Measurements from ENCODE around the gene LRCH1. TPM values are rescaled to one million over a fixed set of nuclear protein-coding genes. Genes with fewer than 3 reads are reported as not detected.

Gene LRCH1
- total RNA-seq, 2 donors from 2014 or later: 14.7 to 15.3 TPM

GRCh38 chr13:46667687-46668281, 114.8 kb downstream of the LRCH1 start:
- Mint-ChIP-seq H3K4me3 (peak overlapping the region; percentile 85), H3K27ac (peak overlapping the region; percentile 90), H3K4me1 (peaks cover 51% of the 10 kb centered on the region), H3K9me3 (no peaks in the 10 kb centered on the region), H3K36me3 (ENCODE audit: low read depth) (peaks cover 20% of the 10 kb centered on the region), H3K27me3 (no peaks in the 10 kb centered on the region)
- peak; percentile 68 for ATAC-seq (replicated peaks)

GRCh38 chr13:46668302-46668720, 115.3 kb downstream of the LRCH1 start:
- Mint-ChIP-seq H3K4me3 (peak overlapping the region; percentile 85), H3K27ac (peak overlapping the region; percentile 90), H3K36me3 (ENCODE audit: low read depth) (peaks cover 20% of the 10 kb centered on the region), H3K27me3 (no peaks in the 10 kb centered on the region), H3K4me1 (peaks cover 47% of the 10 kb centered on the region), H3K9me3 (no peaks in the 10 kb centered on the region)
- peak; percentile 53 for ATAC-seq (replicated peaks)

- Mint-ChIP-seq H3K27me3 (no peaks in the 10 kb centered on the region), H3K27ac (peak overlapping the region; percentile 30), H3K4me3 (peak overlapping the region; percentile 85), H3K4me1 (peaks cover 42% of the 10 kb centered on the region), H3K36me3 (ENCODE audit: low read depth) (peaks cover 20% of the 10 kb centered on the region), H3K9me3 (no peaks in the 10 kb centered on the region)
- no peak for ATAC-seq (replicated peaks)
Observed at GRCh38 chr13:46668931-46669525, 116.1 kb downstream of the LRCH1 start.

DNA sequence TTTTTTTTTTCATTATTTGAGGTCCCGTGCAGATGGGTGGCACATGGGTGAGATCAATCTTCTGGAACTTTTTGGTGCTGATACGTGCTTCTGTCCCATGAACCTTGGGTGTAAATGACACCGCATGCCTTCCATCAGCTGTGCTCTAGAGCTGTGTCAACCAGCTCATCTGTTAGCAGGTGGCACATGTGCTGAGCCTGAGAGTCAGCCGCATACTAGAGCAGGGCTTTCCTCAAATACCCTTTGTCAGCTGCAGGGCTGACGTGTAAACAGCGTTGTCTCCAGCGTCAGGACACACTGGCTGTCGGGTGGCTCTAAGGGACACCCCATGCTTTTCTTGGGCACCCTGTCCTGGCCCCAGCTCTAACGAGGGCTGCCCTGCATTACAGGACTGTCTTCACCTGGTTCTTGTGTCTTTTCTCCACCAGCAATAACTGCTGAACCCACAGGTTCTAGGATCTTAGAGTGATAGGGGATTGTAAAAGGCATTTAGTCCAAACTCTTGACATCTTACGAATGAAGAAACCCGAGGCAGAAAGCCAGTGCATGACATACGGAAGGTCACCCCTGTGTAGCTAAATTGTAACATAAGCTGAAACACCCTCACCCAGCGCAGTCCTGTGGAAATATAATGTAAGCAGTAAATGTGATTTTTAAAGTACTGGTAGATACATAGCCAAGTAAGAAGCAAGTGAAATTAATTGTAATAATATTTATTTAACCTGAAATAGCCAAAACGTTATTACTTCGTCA, 119.5 kb downstream of the LRCH1 start:
- H3K27me3 Mint-ChIP-seq: no peaks in the 10 kb centered on the region

DNA sequence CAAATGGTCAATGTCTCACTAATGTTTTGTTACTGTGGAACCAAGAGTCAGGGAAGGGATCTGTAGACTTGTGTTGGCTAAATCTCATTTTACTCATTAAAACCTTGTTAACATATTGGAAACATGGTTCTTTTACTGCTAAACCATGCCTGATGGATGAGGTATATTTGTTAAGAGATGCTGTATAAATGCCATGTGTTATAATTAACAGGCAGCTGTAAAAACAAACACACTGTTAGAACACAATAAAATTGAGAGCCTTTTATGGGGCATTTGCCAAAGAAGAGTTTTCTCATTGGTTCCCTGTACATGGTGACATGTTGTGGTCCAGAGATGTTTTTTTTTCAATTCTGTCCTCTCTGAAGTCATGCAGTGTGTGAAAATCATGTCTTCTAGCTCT, 122.0 kb downstream of the LRCH1 start:
- ATAC-seq (replicated peaks): no peak
- H3K9me3 Mint-ChIP-seq: no peaks in the 10 kb centered on the region
- peaks cover 12% of the 10 kb centered on the region for H3K36me3 Mint-ChIP-seq (ENCODE audit: low read depth)

More for the DNA sequence above, 119.5 kb downstream of the LRCH1 start:
- peaks cover 20% of the 10 kb centered on the region for H3K36me3 Mint-ChIP-seq (ENCODE audit: low read depth)
- H3K9me3 Mint-ChIP-seq: no peaks in the 10 kb centered on the region
- peaks cover 29% of the 10 kb centered on the region for H3K4me1 Mint-ChIP-seq
- no peak overlapping the region for H3K27ac Mint-ChIP-seq
- no peak overlapping the region for H3K4me3 Mint-ChIP-seq
- no peak for ATAC-seq (replicated peaks)

DNA sequence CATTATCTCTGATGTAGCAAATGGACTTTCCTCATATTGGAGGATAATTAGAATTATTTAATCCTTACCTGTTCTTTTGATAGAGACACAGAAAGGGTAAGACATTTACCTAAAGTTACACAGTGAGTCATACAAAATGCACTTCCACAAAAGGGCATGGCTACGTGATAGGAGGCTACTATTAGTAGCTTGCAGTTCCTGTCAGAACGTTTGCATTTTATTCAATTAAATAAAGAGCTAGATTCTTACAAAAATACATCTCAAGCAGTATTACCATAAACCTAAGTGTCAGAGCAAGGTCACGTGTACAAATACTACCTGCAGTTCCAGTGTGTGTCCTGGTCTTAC, 123.4 kb downstream of the LRCH1 start:
- Mint-ChIP-seq H3K27me3 (no peaks in the 10 kb centered on the region), H3K36me3 (ENCODE audit: low read depth) (peaks cover under 1% of the 10 kb centered on the region), H3K27ac (no peak overlapping the region), H3K9me3 (no peaks in the 10 kb centered on the region), H3K4me1 (peaks cover 11% of the 10 kb centered on the region), H3K4me3 (no peak overlapping the region)
- ATAC-seq (replicated peaks): no peak

More for the DNA sequence above, 122.0 kb downstream of the LRCH1 start:
- Mint-ChIP-seq H3K27me3 (no peaks in the 10 kb centered on the region), H3K4me1 (peaks cover 15% of the 10 kb centered on the region), H3K27ac (no peak overlapping the region), H3K4me3 (no peak overlapping the region)

- ATAC-seq (replicated peaks): peak; percentile 91
- Mint-ChIP-seq H3K36me3 (ENCODE audit: low read depth) (no peaks in the 10 kb centered on the region), H3K27me3 (no peaks in the 10 kb centered on the region), H3K27ac (no peak overlapping the region), H3K4me3 (no peak overlapping the region), H3K4me1 (peaks cover 9% of the 10 kb centered on the region), H3K9me3 (no peaks in the 10 kb centered on the region)
Observed at GRCh38 chr13:46679369-46680120, 126.6 kb downstream of the LRCH1 start.

DNA sequence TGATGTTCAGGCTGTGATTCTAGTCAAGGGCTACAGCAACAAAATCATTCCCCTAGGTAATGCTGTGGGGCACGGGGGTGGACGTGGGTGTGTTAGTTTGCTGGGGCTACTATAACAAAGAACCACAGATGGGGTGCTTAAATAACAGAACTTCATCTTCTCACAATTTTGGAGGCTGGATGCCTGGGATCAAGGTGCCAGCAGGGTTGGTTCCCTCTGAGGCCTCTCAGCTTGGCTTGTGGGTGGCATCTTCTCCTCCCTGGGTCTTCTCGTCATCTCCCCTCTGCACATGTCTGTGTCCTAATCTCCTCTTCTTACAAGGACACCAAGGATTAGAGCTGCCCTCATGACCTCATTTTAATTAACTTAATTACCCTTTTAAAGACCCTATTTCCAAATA, 129.0 kb downstream of the LRCH1 start:
- Mint-ChIP-seq H3K36me3 (ENCODE audit: low read depth) (peaks cover 10% of the 10 kb centered on the region), H3K4me1 (peaks cover 7% of the 10 kb centered on the region), H3K4me3 (no peak overlapping the region), H3K27ac (no peak overlapping the region), H3K9me3 (no peaks in the 10 kb centered on the region), H3K27me3 (no peaks in the 10 kb centered on the region)
- no peak for ATAC-seq (replicated peaks)

GRCh38 chr13:46682707-46683106, 129.7 kb downstream of the LRCH1 start:
- Mint-ChIP-seq H3K27ac (no peak overlapping the region), H3K36me3 (ENCODE audit: low read depth) (peaks cover 10% of the 10 kb centered on the region), H3K9me3 (no peaks in the 10 kb centered on the region), H3K27me3 (no peaks in the 10 kb centered on the region), H3K4me1 (peaks cover 7% of the 10 kb centered on the region), H3K4me3 (no peak overlapping the region)
- ATAC-seq (replicated peaks): no peak

DNA sequence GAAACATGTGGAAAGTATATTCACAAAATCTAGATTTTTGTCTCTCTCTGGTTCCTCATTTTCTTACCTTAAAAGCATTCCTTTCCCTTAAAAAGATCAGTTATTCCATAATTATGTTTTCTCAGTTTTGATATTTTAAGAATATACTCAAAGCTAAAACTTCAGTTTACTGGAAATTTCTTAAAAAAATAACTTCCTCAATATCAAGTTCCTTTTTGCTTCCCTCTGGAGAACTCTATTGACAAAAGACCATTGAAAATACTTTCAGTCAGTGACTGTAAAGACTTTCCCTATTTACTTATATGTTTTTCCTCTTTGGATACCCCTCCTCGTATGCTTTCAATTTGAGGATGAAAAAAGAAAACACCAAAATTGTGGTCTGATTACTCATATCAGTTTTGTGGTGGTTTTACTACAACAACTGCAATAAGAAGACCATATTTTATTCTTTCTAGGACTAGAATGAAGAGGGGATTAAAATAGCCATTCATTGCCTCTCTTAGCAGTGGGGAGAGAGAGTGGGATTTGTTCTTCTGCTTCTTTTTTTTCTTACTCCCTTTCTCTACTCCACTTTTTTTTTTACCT, 130.8 kb downstream of the LRCH1 start:
- Mint-ChIP-seq H3K27ac (peak overlapping the region; percentile 1), H3K4me1 (peaks cover 7% of the 10 kb centered on the region), H3K36me3 (ENCODE audit: low read depth) (peaks cover 10% of the 10 kb centered on the region), H3K27me3 (no peaks in the 10 kb centered on the region), H3K4me3 (no peak overlapping the region), H3K9me3 (no peaks in the 10 kb centered on the region)
- peak; percentile 40 for ATAC-seq (replicated peaks)

DNA sequence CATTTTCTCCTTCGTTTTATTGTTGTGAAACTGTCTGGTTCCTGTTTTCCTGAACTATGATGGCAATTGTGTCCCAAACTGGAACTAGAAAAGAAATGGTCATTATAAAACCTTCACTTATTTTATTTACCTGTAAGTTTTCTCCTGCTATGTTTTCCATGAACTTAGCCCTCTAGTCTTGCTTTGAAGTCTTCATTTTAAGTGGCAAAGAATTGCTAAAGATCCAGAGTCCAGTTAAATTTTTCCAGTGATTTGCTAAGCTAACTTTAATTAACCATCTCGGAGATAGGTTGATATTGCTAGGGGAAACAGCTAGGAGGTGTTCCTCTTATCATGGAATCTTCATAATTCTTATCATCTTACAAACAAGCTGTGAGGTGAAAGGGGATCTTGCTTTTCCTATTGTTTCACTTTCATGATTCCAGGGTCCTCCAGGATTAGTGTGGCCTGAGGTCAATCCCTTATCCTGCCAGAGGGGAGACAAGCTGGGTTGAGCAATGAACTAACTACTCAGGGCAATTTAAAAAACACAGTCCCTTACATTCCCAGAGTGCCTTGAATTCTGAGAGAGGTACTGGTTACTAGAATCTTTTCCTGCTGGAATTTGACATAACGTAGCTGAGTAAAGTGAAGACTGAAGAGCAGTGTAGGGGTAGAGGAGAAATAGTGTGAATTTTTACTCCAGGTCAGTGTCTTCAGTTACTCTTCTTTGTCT, 131.5 kb downstream of the LRCH1 start:
- no peak for ATAC-seq (replicated peaks)
- H3K9me3 Mint-ChIP-seq: no peaks in the 10 kb centered on the region
- H3K4me3 Mint-ChIP-seq: no peak overlapping the region

DNA sequence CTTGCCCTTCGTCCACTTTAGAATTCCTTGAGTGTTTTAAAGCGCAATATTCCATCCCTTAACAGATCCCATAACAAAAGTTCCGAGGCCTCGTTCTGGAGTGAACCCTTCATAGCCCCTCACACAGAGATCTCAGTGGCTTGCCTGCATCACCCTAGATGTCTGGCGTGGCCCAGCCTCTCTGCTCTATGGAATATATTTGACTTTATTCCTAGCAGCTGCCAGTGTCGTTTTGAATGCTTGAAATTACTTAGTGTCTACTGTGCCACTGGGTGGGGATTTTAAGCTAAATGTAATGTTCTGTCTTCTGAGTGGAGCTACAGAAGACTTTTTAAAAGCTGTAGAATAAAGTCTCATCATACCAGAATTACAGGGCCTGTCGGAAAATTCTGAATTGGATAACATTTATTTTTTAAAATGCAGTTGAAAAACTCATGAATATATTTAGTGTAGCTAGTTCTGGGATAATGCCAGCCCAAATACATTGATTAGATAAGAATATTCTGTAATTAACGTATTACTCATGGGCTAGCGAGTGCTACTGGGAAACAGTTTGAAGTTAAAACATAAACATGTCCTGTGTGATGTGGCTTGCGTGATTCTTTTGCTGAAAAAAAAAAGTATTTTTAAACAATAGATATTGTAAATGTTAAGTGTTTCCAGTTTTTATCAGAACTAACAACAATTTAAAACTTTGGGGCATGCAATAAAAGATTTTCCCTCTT, 132.2 kb downstream of the LRCH1 start:
- peaks cover 10% of the 10 kb centered on the region for H3K36me3 Mint-ChIP-seq (ENCODE audit: low read depth)
- H3K4me1 Mint-ChIP-seq: peaks cover 7% of the 10 kb centered on the region
- H3K27ac Mint-ChIP-seq: no peak overlapping the region
- no peak overlapping the region for H3K4me3 Mint-ChIP-seq
- H3K9me3 Mint-ChIP-seq: no peaks in the 10 kb centered on the region
- no peaks in the 10 kb centered on the region for H3K27me3 Mint-ChIP-seq
- ATAC-seq (replicated peaks): no peak

More for the DNA sequence above, 131.5 kb downstream of the LRCH1 start:
- no peaks in the 10 kb centered on the region for H3K27me3 Mint-ChIP-seq
- peaks cover 7% of the 10 kb centered on the region for H3K4me1 Mint-ChIP-seq
- peaks cover 10% of the 10 kb centered on the region for H3K36me3 Mint-ChIP-seq (ENCODE audit: low read depth)
- H3K27ac Mint-ChIP-seq: peak overlapping the region; percentile 1

GRCh38 chr13:46686171-46686570, 133.2 kb downstream of the LRCH1 start:
- Mint-ChIP-seq H3K4me3 (no peak overlapping the region), H3K4me1 (peaks cover 7% of the 10 kb centered on the region), H3K27me3 (no peaks in the 10 kb centered on the region), H3K27ac (no peak overlapping the region), H3K36me3 (ENCODE audit: low read depth) (peaks cover 13% of the 10 kb centered on the region), H3K9me3 (no peaks in the 10 kb centered on the region)
- no peak for ATAC-seq (replicated peaks)
